ENCODE results near the gene HSPB3.
"Not testable (repeated sequence)": the region's sequence is repeated elsewhere in the genome, so short reads cannot be mapped to it uniquely, and the experiment has no call there.

The HSPB3 gene

DNA sequence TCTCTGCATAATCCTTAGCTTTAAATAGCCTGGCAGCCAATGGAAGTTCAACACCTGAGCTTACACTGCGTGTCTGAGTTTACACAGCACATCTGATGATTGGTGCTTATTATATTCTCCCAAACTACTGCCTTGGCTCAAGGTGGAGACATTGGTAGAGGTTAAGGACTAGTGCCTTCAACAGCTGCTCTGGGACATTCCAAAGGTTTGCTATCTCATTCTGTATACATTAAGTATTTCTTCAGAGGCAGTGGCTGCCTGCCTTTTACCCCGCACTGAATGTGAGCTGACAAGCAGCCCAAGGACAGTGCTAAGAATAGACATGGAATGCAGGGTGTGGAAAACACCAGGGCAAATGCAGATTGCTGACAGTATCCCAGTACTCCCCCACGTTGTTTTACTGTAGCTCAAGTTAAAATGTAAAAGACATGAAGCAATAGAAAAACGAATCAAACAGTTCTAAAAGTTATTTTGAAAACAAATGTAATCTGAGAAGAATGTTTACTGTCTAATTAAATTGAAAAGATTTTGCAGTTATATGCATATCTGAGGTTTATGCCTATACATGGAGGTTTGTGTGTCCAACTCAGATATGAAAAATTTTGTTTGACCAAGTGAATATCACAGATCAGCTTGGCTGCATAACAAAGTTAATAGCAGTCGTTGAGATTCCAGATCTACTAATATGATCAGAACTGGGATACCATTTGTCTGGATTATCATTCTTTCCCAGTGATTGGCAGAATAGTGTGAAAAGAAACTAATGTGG lies 1.8 kb downstream of the HSPB3 start:
- DNase-seq (ENCODE audit: low read depth), result no peak

DNA sequence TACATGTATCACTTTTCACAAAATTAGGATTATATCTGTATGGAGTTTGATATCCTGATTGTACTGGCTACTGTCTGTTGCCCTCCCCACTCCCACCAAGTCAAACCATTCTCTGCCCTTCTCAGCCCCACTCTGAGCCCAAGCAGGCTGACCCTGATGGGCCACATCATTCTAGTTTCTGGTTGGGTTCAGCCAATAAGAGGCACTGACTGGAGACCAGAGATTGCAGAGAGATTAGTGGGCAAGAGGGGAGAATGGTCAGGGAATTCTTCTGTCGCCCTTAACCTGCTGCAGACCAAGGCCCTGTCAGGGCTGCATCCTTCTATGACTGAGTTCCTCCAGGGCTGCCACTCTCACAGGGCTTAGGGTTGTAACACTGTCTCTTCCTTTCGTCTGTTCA lies 2.7 kb downstream of the HSPB3 start:
- no peak for DNase-seq (ENCODE audit: low read depth)

DNA sequence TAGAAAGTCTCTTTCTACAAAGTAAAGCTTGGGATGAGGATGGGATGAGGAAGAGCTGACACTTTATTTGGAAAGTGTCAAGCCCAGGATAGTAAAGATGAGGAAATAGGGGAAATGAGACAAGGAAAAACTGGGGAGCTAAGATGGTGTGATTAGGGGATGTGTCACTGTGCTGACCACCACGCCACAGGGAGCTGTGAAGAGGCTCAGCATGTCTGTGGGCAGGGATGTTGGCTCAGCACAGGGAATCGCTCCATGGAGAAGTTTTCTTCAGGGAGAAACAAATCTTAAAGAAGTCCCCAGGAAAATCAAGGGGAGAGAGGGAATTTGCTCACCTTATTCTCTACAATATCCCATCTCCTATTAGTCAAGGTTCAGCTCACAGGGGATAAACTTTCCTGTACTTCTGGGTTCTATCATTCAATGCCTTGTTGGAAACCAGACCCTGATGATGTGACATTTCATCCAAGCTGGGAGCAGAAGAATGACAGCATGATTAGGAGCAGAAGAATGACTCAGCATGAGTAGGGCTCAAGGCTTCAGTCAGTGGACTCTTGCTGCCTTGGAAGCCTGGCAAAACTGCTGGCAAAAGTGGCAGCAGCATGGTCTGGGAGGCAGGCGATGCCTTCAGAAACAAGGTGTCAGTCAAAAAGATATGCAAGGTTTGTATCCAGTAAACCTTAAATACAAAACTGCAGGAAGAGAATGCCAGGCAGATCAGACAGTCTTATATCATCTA lies 4.9 kb downstream of the HSPB3 start:
- no peak for DNase-seq (ENCODE audit: low read depth)

DNA sequence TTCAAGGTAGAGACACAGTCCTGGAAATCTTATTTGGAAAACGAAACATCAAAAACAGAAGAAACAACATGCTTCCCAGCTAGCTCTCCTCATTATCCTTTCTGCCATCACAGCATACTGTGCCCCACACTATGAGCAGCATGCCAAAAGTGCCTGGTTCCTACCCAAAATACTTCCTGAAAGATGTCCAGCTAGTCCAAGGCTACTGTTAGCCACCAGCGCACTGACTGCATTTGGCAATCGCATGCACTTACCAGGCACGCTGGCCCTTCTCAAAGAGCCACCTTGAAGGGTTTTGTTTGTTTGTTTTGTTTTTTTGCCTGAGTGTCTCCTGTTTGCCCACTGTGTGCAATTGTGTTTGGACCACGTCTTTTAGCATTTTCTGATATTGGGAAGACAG lies 6.8 kb downstream of the HSPB3 start:
- DNase-seq (ENCODE audit: low read depth), result no peak

DNA sequence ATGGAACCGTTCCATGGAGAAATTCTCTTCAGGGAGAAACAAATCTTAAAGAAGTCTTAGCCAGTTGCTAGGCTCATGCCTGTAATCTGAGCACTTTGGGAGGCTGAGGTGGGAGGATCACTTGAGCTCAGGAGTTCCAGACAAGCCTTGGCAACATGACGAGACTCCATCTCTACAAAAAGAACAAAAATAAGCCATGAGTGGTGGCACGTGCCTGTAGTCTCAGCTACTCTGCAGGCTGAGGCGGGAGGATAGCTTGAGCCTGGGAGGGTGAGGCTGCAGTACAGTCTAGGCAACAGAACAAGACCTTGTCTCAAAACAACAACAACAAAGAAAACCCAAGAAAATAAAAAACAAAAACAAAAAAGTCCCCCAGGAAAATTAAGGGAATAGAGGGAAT lies 8.2 kb downstream of the HSPB3 start:
- no peak for DNase-seq (ENCODE audit: low read depth)

DNA sequence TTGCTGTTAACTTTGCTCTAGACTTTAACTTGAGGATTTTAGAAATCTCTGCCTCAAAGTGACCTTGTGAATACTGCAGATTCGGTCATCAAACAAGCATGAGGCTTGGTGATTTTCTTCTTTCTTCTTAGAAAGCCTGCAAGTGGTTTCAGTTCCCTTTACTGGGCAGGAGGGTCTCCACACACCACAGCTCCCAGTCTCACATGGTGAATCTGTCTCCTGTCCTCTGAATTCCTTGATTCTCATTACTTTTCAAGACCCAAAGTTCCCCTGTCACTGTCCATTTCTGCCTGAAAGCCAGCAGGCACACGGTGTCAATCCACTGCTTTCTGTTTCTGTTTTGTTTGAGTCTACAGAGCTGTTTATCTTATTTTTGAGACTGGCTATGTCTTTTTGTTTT lies 14.1 kb downstream of the HSPB3 start:
- no peak for DNase-seq (ENCODE audit: low read depth)

DNA sequence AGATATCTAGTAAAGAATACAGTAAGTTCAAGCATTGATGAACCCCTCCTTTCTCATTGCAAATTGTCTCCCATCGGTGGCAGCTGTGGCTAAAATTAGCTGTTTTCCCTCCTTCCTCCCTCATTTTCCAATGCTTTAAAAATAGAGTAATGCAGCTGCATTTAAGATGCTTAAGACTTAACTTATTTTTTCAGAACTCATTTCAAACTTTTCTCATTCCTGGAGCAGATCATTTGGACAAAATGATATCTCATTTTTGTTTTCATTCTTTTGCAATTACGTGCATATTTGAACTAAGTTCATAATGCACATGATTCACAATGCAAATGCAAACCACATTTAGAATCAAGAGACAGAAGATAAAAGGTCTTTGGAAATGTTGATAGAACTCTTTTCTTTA lies 14.6 kb downstream of the HSPB3 start:
- no peak for DNase-seq (ENCODE audit: low read depth)

DNA sequence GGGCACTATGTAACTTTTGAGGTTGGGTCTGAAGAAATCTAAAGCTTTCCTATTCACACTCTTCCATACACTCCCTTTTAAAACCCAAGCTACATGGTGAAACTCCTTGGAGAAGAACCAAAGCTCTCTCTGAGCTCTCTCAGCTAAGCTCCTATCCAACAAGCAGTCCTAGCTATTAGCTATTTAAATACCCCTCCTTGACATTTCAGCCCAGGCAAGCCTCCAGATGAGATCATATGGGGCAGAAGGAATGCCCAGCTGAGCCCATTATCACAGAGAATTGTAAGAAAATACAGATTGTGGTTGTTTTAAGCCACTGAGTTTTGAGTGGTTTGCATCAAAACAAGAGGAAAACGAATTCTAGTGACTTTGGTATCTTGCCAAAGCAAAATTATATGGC lies 15.2 kb downstream of the HSPB3 start:
- DNase-seq (ENCODE audit: low read depth), result no peak

DNA sequence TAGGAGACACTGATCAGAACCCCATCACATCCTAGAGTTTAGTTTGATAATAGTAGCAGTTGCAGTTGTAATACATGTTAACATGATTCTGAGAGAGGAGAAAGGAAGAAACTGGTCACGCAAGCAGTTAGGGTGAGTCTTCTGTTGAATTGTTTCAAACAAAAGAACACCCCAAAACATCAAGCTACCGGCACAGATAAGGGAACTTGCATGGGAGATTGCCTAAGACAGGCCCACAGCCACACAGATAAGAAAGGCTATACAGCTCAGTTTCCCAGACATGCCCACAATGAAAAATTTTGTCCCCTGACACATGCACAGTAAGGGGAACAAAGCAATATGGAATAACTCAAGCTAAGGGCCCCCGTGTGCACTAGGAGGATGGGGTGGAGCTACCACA lies 15.9 kb downstream of the HSPB3 start:
- no peak for DNase-seq (ENCODE audit: low read depth)

DNA sequence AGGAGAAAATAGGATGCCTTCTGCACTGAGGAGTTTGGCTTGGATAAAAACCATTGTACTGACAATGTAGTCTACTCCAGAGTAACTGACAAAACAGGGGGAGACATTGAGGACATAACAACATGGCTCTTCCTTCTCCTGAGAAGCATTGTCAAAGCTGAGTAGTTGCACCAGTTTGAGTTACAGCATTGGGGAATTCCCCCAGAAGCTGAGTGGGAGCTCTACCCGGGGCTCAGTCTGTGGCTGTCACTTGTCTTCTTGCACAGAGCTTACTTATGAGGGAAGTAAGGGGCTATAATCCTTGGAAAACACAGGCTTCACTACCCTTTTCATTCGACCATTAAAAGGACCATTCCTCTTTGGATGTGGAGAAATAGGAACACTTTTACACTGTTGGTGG lies 21.2 kb downstream of the HSPB3 start:
- DNase-seq (ENCODE audit: low read depth), result no peak

DNA sequence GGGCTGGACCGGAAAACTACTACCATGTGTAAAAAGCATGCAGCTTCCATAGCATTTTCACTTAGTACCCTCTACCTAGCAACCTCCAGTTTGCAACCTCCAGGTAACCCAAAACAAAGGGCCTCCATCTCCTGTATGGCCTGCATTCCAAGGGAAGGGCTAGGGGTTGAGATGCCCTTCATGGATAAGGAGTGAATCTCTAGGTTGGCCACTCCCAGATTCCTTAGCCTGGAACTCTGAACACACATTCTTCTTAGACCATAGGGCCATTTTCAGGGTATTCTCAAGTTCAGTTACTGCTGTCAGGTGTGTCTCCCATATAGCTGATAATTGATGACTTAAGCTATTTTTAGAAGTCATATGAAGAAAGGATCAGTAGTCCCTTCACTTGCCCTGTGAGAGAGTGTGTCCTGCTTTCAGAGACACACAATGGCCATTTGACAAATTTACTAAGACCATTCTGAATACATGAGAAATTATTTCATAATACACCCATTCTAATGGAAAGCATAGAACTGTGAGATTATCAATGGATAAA lies 22.5 kb downstream of the HSPB3 start:
- no peak for DNase-seq (ENCODE audit: low read depth)

DNA sequence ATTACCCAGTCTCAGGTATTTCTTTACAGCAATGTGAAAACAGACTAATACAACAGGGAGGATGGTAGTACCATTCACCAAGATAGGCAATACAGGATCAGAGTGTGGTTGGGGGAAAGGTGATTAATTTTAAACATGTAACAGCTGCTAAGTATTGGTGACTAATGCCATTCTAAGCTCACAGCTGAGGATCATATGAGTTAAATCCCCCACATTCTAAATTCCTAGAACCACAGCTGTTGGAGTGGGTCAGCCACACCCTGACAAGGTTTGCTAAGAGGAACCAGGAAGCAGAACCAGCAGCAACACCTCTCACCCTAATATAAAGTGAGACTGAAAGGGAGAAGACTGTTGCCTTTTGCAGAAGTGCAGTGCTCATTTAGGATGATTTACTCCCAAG lies 24.8 kb downstream of the HSPB3 start:
- no peak for DNase-seq (ENCODE audit: low read depth)

DNA sequence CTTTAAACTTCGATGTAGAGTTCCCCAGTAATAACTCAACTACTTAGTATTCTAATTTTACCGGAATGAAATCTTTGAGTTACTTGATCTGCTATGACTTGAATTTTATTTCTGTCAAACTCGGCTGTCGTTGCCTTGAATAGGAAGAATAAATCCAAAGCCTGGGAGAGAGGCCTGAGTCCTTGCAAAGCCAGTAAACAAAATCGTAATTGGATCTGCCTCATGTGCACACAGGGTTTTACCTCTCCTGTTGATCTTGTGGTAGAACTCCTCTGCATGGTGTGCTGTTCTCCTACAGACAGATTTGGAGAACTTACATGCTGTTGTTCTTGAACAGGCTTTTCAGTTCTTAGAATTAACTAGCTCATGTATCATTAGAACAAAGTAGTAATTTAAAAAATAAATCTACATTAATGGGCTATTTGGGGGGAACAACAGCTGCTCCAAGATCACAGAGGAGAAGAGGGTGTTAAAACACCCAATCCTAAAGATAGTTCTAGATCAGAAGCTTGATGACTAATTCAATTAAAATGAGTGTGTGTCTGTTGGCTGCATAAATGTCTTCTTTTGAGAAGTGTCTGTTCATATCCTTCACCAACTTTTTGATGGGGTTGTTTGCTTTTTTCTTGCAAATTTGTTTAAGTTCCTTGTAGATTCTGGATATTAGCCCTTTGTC lies 28.9 kb downstream of the HSPB3 start:
- DNase-seq (ENCODE audit: low read depth), result no peak

DNA sequence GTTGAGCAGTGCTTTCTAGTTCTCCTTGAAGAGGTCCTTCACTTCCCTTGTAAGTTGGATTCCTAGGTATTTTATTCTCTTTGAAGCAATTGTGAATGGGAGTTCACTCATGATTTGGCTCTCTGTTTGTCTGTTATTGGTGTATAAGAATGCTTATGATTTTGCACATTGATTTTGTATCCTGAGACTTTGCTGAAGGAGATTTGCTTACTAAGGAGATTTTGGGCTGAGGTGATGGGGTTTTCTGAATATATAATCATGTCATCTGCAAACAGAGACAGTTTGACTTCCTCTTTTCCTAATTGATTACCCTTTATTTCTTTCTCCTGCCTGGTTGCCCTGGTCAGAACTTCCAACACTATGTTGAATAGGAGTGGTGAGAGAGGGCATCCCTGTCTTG lies 30.2 kb downstream of the HSPB3 start:
- DNase-seq (ENCODE audit: low read depth), result not testable (repeated sequence)

DNA sequence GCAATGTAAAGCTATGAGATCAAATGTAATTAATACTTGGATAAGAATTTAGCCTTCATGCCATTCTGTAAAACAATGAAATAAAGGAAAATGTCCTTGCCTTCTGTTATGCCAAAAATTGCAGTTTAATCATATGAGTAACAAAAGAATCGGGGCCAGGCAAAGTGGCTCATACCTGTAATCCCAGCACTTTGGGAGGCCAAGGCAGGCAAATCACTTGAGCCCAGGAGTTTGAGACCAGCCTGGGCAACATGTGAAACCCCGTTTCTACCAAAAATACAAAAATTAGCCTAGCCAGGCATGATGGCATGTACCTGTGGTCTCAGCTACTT lies 34.1 kb downstream of the HSPB3 start:
- not testable (repeated sequence) for DNase-seq (ENCODE audit: low read depth)

DNA sequence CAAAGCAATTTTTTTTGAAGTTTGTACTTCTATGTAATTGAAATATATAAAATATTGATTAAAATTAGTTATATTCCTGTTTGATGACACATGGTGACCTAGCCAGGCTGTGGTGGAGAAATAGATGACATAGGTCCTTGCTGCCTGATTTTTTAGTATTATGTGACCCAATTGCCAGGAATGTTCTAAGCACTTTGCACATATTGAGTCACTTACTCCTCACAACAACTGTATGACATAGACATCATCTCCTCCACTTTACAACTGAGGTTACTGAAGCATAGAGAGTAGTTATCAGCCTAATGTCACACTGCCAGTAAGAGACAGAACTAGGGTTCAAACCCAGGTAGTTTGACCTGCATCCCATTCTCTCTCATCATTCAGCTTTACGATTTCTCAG lies 35.8 kb downstream of the HSPB3 start:
- DNase-seq (ENCODE audit: low read depth), result no peak

DNA sequence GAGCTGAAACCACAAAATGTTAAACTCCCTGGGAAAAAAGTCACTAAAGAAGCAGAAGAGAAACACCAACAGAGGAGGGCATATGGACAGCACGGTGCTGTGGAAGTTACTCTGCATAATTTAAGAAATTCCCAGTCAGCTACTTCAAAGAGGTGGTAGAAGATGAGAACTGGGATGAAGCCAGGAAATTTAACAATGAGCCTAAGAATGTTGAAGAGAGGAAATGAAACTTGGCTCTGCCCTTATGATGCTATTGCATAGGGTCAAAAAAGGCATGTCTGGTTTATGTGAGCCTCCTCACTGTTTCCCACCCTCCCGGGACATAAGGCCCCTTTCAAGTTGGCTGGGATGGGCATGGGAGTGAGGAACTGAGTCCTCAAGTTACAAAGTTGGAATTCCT lies 36.7 kb downstream of the HSPB3 start:
- no peak for DNase-seq (ENCODE audit: low read depth)

DNA sequence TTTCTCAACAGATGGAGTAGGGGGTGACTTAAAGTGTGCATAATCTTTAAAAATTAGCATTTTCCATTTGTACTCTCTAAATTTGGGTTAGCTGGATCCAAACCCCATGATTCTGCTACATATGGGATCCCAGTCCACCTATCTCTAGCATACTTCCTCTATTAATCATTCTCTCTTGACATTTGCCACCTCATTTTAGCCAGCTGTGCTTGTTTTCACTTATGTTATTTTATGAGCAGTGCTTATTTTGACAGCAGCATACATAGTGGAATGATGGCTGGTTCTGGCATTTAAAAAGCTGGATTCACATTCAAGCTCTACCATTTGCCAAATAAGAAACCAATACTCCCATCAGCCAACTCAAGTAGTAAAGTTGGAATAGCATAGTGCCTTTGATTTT lies 39.5 kb downstream of the HSPB3 start:
- no peak for DNase-seq (ENCODE audit: low read depth)

Data from stimulated activated CD8-positive, alpha-beta memory T cell treated with anti-CD3 and anti-CD28 coated beads, Interleukin-15, amount 100 ng/mL, for 1 hour (primary cell).